HG02943 (cell line): ENCODE measurements around the gene KLHDC7B.
A peak's percentile ranks its signal among the peaks of the same experiment; 100 is the strongest.

Experiments used
- ATAC-seq: cut with Tn5 transposase; IDR thresholded peaks from one replicate; pipeline ENCODE4 v1.9.1; 2021; ENCODE audit warnings: mild to moderate bottlenecking, low read depth, moderate library complexity; ENCODE audit not compliant: unreplicated experiment

KLHDC7B gene

DNA sequence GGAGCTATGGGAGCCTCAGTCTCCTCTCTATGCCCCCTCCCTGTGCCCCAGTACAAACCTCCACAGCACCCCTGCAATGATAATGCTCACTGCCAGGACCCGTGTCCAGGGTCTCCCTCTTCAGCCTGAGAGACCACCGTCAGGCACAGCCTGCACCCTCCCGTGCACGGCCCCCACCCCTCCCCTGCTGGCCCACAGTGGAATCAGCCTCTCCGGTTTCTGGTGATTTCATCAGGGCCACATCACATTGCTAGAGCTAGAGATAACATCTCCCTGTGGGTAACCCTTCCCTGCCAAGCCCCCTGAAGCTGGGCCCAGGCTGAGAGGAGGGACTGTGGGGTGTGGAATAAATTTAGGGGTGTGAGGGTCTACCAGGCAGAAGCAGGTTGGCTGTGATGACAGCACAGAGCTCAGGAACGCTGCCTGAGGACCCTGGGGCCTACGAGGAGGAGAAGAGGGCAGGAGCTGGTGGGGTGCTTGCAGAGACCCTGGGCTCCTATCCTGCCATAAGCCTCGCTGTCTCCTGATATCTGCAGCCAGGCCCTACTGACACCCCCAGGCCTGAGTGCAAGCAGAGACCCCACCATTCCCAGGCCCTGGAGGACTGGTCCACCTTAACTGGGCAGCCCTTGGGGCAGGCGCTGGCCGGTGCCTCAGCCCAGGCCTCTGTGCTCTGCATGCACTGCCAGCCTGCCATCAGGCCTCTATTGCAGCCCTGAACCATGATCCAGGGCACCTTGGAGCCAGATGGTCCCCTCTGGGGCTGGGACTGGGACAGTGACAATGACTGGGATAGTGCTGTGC is at the start of gene KLHDC7B:
Gene KLHDC7B (plus strand): TSS at position 378 of the 804 bp plus-strand sequence. CDS start 345 bp downstream, at position 723.
- ATAC-seq: no peak

DNA sequence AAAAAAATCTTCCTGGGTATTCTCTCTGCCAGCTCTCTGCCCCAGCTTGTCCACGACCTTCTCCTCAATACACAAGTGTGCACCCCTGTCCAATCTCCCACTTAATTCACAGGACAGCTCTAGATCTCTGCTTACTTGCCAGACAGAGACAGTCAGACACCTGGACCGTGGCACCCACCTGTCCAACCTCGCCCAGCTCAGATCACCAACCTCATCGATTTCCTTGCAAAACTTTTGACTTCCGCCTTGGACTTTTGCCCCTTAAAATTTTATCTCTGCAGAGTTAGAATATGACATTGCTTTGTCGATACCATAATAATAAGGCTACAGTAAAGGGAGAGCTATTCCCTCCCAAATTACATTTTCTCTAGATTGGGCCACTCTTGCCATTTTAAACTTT is 48.6 kb upstream of the KLHDC7B start:
- ATAC-seq: no peak

DNA sequence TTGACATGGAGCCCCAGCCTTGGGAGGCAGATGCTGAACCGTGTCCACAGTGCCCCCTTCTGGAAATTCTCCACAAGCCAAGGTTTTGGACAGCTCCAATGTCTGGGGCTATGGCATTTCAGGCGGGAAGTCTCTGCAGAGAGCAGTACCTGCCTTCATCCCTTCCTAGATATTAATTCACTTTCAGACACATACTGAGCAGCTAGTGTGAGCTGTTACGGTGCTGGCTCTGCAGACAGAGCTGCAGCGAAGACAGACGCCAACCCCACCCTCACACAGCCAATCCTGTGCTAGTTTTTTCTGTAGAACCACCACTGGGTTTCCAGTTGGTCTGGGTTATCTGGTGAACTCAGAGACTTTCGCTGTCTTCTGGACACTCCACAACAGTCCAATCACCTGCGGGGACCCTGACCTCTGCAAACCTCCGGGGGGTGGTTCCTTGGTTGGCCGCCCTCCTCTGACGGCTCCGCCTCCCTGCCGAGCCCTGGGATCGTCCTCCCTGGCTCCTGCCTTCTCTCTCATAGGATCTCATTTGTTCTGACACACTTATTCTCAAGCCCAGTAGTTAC is 47.3 kb upstream of the KLHDC7B start:
- no peak for ATAC-seq

DNA sequence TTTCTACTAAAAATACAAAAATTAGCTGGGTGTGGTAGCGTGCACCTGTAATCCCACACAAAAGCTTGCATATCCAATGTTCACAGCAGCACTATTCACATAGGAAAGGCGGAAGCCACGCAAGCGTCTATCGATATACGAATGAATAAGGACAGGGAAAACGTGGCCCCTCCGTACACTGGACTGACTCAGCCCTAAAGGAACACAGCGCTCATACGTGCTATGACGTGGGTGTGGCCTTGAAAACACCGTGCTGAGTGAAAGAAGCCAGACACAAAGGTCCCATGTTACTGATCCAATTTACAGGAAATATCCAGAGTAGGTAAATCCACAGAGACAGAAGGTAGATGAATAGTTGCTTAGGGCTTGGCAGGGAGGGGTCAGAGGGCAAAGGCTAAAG is 45.2 kb upstream of the KLHDC7B start:
- ATAC-seq: no peak

DNA sequence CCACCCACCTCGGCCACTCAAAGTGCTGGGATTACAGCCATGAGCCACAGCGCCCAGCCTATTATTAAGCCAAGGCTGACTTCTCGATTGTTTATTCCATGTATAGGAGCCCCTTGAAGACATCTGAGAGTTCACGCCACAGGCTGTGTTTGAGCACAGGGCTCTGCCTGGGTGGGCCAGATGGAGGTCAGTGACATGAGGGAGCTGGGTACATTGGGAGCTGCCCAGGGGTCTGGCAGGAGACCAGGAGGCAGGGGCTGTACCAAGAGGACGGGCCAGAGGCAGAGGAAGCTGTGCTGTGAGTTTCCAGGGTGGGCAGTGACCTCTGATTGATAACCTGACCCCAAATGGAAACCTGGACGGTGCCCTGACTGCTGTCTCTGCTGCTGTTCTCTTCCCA is 43.6 kb upstream of the KLHDC7B start:
- ATAC-seq: no peak

DNA sequence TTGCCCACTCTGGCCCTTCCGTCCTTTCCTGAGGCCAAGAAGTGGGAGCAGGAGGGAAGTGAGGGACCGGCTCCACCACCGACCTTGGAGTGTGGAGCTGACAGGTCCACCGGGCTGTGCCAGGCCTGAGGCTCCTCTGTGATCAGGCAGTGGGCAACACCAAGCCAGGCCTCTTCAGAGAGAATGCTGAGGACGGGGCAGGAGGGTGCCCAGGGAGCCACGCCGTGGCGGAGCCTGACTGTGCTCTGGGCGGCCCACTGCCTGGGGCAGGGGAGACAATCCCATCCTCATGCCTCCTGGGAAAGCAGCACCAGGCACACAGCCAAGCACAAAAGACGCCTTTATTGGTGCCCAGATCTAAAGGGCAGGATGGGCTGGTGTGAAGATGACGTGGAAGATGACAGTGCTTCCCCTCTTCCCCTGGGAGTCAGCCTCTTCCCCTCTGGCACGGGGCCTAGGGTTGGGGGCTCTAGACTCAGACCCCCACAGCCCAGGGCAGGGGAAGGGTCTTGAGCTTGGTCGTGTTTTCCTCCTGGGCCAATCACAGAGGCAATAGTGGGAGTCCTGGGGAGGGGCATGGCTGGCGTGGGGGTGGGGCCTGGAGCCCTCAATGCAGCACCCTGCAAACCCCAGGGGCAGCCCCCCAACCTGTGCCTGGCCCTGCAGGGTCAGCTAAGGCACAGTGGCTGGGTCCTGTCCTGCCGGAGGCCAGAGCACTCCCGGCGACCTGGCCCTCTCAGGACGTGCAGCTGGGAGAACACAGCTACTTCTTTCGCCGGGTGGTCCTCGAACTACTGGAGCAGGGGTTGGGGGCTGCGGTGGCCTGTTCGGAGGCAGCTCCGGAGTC is 42.8 kb upstream of the KLHDC7B start:
- no peak for ATAC-seq

DNA sequence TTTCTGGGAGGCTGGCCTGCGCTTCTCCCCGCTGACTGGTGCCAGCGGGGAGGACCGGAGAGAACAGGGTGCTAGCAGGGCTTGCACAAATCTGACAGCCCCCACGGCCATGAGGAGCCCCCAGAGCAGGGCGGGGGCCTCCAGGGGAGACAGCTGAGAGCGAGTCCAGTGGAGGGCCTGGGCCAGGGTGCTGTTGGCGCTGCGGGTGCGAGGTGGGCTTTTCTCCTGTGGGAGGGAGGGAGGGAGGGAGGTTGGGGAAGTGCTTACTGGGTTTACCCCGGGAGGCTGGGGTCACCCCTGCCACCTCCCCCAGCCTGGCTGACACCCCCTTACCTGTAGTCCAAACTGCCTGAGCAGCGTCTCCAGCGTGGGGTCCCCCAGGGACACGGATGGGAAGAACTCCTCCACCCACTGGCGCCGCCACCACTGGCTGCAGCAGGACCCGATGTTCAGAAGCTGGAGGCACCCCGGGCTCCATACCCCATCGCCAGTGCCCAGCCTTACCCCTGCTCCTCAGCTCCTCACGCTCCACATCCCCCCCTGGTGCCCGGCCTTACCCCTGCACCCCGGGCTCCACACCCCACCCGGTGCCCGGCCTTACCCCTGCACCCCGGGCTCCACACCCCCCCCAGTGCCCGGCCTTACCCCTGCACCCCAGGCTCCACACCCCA is 42.1 kb upstream of the KLHDC7B start:
- ATAC-seq: no peak

DNA sequence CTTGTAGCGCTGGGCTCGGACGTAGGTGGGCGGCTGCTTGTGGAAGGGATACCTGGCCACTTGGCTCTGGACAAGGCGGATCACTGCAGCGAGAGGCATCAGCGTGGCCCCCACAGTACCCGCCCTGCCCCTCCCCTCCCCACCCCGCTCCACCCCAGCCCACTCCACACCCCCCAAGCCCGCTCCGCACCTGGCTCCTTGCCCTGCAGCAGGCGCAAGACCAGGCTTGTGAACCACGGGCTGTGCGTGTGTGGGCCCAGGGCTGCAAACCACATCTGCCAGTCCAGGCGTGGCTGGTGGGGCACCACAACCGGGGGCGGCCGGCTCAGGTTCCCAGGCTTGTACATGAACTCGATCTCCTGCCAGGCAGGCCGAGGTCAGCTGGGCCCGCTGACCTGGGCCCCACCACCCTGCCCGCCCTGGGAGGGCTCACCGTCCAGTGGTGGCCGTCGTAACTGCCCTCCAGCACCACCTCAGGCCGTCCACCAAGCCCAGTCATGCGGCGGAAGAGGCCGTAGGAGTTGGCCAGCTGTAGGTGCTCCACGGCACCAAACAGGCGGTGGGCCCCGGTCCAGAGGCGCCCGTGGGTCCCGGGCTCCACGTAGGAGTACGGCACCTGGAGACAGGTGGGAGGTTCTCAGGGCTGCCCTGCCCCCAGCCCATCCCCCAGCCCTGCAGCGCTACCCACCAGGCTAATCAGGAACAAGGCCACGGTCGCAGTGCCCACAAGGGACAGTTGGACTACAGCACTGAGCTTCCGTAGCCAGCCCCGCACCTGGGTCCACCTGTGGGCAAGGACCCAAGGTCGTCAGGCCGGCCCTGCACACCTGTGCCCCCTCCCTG is 41.1 kb upstream of the KLHDC7B start:
- ATAC-seq: no peak

DNA sequence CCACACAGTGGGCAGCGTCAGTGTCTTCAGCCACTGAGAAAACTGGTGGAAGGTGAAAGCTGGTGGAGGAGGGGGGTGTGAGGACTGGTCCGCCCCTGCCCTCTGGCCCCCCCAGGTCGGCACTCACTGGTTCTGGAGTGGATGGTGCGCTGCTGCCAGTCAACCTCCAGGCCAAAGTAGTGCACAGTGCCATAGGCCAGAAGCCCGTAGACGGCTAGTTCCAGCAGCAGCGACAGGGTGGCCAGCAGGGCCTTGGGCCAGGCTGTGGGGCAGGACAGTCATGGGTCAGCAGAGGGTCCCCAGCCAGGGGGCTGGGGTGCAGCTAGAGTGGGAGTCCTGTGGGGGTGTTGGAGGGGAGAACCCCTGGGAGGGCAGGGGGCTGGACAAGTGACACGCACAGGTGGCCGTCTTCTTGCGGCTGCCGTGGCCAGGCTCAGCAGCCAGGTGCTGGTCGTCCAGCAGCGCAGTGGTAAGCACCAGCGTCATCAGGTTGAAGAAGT is 40.4 kb upstream of the KLHDC7B start:
- ATAC-seq: no peak

DNA sequence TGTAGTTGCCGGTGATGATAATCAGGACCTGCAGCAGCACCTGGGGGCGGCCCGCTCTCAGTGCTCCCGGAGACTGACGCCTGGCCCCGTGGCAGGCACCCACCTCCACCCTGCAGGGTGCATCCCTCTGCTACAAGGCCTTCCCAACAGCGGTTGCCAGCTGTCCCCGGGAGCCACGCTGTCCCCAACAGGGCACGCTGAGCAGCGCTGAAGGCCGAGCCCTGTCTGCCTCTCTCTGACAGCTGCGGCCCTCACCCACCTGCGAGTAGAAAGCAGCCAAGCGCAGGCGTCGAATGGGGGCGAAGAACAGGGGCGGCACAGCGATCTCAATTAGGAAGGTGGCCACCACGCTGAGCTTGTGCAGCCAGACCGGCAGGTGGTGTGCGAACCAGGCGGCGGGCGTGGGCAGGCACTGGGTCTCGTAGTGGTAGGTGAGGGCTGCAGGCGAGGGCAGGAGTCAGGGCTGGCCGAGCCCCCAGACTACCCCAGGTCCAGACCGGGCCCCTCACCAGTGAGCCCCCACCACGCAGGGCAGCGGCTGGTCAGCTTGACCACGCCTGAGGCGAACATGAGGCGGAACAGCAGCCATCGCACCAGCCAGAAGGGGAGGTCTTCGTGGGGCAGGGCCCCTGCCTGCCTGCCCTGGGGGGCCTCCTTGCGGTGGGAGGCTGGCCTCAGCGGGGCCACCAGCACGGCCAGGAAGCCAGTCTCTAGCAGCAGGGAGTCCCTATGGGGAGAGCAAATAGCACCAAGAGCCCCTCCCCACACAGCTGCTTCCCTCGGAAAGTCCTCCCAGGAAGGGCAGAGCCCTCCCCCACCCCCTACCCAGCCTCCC is 39.7 kb upstream of the KLHDC7B start:
- ATAC-seq: no peak

DNA sequence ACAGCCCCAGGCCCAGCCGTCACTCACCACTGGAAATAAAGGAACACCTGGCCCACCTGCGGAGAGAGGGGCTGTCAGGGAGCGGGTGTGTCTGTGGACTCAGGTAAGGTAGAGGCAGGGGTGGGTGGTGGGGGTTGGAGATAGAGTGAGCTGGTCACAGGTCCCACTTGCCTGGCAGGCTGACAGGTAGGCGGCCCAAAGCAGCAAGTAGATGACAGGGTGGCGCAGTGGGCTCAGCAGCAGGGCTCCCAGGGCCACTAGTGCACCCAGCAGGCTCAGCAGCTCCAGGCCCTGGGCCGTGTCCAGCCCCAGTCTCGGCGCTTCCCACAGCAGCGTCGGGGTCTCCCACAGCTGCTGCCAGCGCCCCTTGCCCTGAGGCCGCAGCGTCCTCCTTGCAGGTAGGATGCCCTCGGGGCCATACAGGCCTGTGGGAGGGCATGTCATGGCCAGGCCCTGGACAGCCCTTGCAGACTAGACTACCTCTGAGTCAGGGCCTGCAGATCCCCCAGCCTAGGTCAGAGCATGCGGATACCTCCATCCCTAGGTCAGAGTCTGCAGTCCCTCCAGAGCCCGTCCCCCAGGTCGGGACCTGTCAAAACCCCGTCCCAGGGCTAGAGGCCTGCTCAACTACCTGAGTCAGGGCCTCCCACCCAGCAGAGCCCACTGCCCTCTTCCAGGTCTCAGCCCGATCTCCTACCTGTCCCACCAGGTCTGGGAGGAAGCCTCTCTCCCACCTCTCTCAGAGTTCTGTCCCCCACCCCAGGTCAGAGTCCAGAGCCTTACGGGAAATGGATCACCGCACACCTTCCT is 38.9 kb upstream of the KLHDC7B start:
- ATAC-seq: peak; percentile 6

DNA sequence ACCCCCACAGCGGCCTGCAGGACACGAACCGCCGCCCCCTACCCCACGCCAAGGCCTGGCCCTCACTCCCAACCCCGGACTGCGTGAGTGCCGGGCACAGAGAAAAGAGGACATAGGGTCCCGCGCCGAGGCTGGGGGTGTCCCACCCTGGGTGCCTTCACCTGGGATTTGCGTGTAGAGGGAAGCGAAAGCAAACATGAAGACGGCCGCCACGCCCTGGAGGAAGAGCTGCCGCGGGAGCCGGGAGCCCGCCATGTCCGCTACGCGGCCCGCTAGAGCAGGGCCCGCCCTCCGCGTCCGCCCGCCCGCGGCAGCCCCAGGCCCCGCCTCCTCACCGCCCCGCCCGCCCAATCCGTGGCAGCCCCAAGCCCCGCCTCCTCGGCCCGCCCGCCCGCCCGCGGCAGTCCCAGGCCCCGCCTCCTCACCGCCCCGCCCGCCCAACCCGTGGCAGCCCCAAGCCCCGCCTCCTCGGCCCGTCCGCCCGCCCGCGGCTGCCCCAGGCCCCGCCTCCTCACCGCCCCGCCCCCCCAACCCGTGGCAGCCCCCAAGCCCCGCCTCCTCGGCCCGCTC is 38.2 kb upstream of the KLHDC7B start, which contains the start of gene LMF2:
Gene LMF2 (minus strand): TSS at position 282 of the 570 bp plus-strand sequence. CDS start 27 bp downstream, at position 255.
- peak; percentile 39 for ATAC-seq

DNA sequence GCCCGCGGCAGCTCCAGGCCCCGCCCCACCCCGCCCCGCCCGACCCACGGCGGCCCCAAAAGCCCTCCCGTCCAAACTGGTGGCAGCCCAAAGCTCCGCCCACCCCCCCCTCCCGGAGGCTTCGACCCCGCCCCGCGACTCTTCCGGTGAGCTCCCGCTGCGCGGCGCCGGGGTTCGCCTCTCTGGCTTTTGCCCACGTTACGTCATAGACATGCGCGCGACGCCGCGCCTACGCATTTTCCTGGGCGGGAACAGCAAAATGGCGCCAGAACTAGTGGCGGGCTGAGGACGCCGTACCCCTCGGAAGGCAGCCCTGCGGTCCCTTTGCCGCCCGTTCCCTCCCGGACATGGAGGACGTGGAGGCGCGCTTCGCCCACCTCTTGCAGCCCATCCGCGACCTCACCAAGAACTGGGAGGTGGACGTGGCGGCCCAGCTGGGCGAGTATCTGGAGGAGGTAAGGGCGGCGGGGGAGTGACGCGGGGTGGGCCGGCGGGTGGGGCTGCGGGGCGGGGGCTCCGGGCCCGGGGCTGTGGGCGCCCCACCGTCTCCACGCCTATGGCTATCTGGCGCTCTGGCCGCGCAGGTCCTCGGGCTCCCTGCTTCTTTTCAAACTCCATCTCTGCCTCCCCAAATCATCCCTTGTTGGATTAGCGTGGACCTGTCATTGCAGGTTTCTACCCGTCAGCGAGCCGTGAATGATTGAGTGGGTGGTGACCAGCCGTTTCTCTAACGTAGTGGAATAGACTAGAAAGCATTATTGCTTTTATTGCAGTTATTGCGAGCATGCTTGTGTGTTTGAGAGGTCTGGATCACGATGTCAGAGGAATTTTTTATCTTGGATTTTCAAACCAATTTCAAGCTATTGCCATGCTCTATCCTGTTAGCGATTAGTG is 37.5 kb upstream of the KLHDC7B start, which contains the start of gene NCAPH2:
Gene NCAPH2 (plus strand): TSS at position 234 of the 894 bp plus-strand sequence. CDS start 114 bp downstream, at position 348.
- peak; percentile 69 for ATAC-seq

DNA sequence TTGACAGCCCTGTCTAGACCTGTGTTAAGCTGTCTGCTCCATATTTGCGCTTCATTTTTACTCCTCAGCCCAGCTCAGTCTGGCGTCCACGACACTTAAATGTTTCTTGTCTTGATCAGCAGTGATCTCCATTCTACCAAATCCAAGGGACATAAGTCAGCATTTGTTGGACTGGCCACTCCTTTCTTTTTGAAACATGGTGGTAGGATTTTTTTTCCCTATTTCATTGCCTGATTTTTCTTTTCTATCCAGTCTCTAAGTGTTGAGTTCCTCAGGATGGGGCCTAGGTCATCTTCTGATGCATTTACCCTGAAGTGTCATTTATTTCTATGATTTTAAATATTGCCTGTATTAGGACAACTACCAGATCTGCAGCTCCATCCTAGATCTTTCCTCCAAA is 36.8 kb upstream of the KLHDC7B start:
- ATAC-seq: no peak

DNA sequence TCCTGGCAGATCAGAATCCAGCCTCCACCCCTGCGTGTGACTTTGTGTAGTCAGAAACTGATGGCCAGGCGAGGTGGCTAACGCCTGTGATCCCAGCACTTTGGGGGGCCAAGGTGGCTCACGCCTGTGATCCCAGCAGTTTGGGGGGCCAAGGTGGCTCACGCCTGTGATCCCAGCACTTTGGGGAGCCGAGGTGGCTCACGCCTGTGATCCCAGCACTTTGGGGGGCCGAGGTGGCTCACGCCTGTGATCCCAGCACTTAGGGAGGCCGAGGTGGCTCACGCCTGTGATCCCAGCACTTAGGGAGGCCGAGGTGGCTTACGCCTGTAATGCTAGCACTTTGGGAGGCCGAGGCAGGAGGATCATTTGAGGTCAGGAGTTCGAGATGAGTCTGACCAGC is 32.5 kb upstream of the KLHDC7B start:
- ATAC-seq: no peak

DNA sequence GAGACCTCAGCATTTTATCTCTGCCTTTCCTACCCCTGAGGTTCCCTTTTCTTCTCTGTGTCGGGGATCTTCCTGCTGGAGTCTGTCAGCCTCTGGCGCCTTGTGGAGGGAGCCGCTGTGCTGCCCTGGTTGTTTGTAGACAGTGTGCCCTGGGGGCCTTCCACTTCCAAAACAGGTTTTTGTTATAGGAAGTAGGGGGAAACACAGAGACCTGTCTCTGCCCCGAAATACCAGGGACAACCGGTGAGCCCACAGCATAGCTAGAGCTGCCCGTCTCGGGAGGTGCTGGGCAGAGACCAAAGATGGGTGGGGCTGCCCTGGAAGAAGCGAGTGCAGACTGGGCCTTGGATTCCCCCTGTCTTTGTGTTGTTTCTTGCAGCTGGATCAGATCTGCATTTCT is 29.6 kb upstream of the KLHDC7B start:
- ATAC-seq: no peak
